Measurements from ENCODE around the gene ENDOD1. TPM values are rescaled to one million over a fixed set of nuclear protein-coding genes. Genes with fewer than 3 reads are reported as not detected.

The ENDOD1 gene
- total and polyA plus RNA-seq, 4 donors: 10.4 to 55.1 (median 25.0) TPM

GRCh38 chr11:95154514-95154913, 64.9 kb downstream of the ENDOD1 start:
- Histone ChIP-seq H3K27ac (ENCODE audit: low read depth in 1 of 2, low read length in 1 of 2) (no peak overlapping the region), H3K36me3 (ENCODE audit: control insufficient read depth in 4 of 4, insufficient read depth in 4 of 4, low read length in 4 of 4) (no peaks in the 10 kb centered on the region), H3K9ac (ENCODE audit: insufficient read depth in 1 of 2, low read length in 2 of 2) (no peak overlapping the region), H3K27me3 (ENCODE audit: control insufficient read depth in 3 of 3, insufficient read depth in 3 of 3, low read length in 2 of 3) (no peaks in the 10 kb centered on the region), H3K4me3 (no peak overlapping the region), H3K9me3 (ENCODE audit: control insufficient read depth in 4 of 4, insufficient read depth in 3 of 4, low read length in 3 of 4) (no peaks in the 10 kb centered on the region), H3K4me1 (ENCODE audit: control insufficient read depth in 5 of 5, insufficient read depth in 5 of 5, low read length in 5 of 5) (peaks cover 0 to 24% (median 9%) of the 10 kb centered on the region in 5 donors)
- DNase-seq: peak; percentile 67 to 73 (median 73)
- no peak for ATAC-seq (ENCODE audit: insufficient read depth, low FRiP score)
- peak; percentile 38 for TF ChIP-seq CTCF (IDR thresholded peaks at IDR 0.05; ENCODE audit: control extremely low read depth, extremely low read depth)

- no peak overlapping the region for H3K27ac ChIP-seq (ENCODE audit: low read depth in 1 of 2, low read length in 1 of 2)
- no peaks in the 10 kb centered on the region for H3K9me3 ChIP-seq (ENCODE audit: control insufficient read depth in 4 of 4, insufficient read depth in 3 of 4, low read length in 3 of 4)
- 96 to 98% methylated on average over 4 of the region's 4 CpGs for WGBS, 2 donors
- DNase-seq (no peak), ATAC-seq (ENCODE audit: insufficient read depth, low FRiP score) (no peak)
- H3K9ac ChIP-seq (ENCODE audit: insufficient read depth in 1 of 2, low read length in 2 of 2): no peak overlapping the region
- TF ChIP-seq CTCF (IDR thresholded peaks at IDR 0.05; ENCODE audit: control extremely low read depth, extremely low read depth): no peak
- H3K4me1 ChIP-seq (ENCODE audit: control insufficient read depth in 5 of 5, insufficient read depth in 5 of 5, low read length in 5 of 5): peaks cover 0 to 17% (median 6%) of the 10 kb centered on the region in 5 donors
- no peak overlapping the region for H3K4me3 ChIP-seq
- no peaks in the 10 kb centered on the region for H3K27me3 ChIP-seq (ENCODE audit: control insufficient read depth in 3 of 3, insufficient read depth in 3 of 3, low read length in 2 of 3)
- no peaks in the 10 kb centered on the region for H3K36me3 ChIP-seq (ENCODE audit: control insufficient read depth in 4 of 4, insufficient read depth in 4 of 4, low read length in 4 of 4)
Observed at GRCh38 chr11:95155385-95155784, 65.7 kb downstream of the ENDOD1 start.

- Histone ChIP-seq H3K36me3 (ENCODE audit: control insufficient read depth in 4 of 4, insufficient read depth in 4 of 4, low read length in 4 of 4) (no peaks in the 10 kb centered on the region), H3K27ac (ENCODE audit: low read depth in 1 of 2, low read length in 1 of 2) (no peak overlapping the region), H3K4me3 (no peak overlapping the region), H3K4me1 (ENCODE audit: control insufficient read depth in 5 of 5, insufficient read depth in 5 of 5, low read length in 5 of 5) (peaks cover 0 to 17% (median 6%) of the 10 kb centered on the region in 5 donors), H3K9ac (ENCODE audit: insufficient read depth in 1 of 2, low read length in 2 of 2) (no peak overlapping the region), H3K27me3 (ENCODE audit: control insufficient read depth in 3 of 3, insufficient read depth in 3 of 3, low read length in 2 of 3) (no peaks in the 10 kb centered on the region), H3K9me3 (ENCODE audit: control insufficient read depth in 4 of 4, insufficient read depth in 3 of 4, low read length in 3 of 4) (no peaks in the 10 kb centered on the region)
- TF ChIP-seq CTCF (IDR thresholded peaks at IDR 0.05; ENCODE audit: control extremely low read depth, extremely low read depth): no peak
- DNase-seq (peak; percentile 40 to 76 (median 60)), ATAC-seq (ENCODE audit: insufficient read depth, low FRiP score) (no peak)
- 61 to 73% methylated on average over 5 of the region's 5 CpGs for WGBS, 2 donors
Observed at GRCh38 chr11:95156133-95156721, 66.6 kb downstream of the ENDOD1 start.
